Natural killer cell (primary cell): ENCODE results near the gene EYA4. TPM values are rescaled to one million over a fixed set of nuclear protein-coding genes. Genes with fewer than 3 reads are reported as not detected.

Experiments
- ATAC-seq, 3 donors: fragments of 150-1000 bp in 2 of 3; fragments of 200-7000 bp in 1 of 3; cut with Tn5 transposase; 1 replicate in 1 of 3; 2 replicates in 2 of 3; pipeline ENCODE4 v1.10.0; 2021; ENCODE audit warnings: mild to moderate bottlenecking in 2 of 3, moderate library complexity in 2 of 3
- DNase-seq, 2 donors: peaks; one replicate each; pipeline versions ENCODE4 v3.0.0 to v3.0.0-alpha.2; 2013 to 2021; ENCODE audit warnings: mixed read lengths in 1 of 2
- H3K27ac ChIP-seq: one replicate; pipeline ENCODE4 v1.5.1; 2013; ENCODE audit warnings: mild to moderate bottlenecking, low read length
- H3K27me3 ChIP-seq: one replicate; pipeline ENCODE4 v1.6.1; 2013; ENCODE audit warnings: low read length; ENCODE audit not compliant: control insufficient read depth, insufficient read depth
- H3K36me3 ChIP-seq: one replicate; pipeline ENCODE4 v1.6.1; 2013; ENCODE audit warnings: low read length; ENCODE audit not compliant: control insufficient read depth, insufficient read depth
- H3K4me1 ChIP-seq: one replicate; pipeline ENCODE4 v1.6.1; 2013; ENCODE audit warnings: low read length; ENCODE audit not compliant: control insufficient read depth, insufficient read depth
- H3K4me3 ChIP-seq: one replicate; pipeline ENCODE4 v1.5.1; 2013; ENCODE audit warnings: low read length
- H3K9me3 ChIP-seq: one replicate; pipeline ENCODE4 v1.6.1; 2013; ENCODE audit warnings: low read length; ENCODE audit not compliant: control insufficient read depth, insufficient read depth
- H3K27ac Mint-ChIP-seq, 2 donors: one replicate each; pipeline ENCODE4 v1.8.0; 2022; ENCODE audit warnings: mild to moderate bottlenecking in 2 of 2, mixed read lengths in 2 of 2, moderate library complexity in 1 of 2
- H3K27me3 Mint-ChIP-seq, 2 donors: one replicate each; pipeline ENCODE4 v1.8.0; 2022; ENCODE audit warnings: low read depth in 2 of 2, mixed read lengths in 2 of 2
- H3K36me3 Mint-ChIP-seq: one replicate; pipeline ENCODE4 v1.8.0; 2022; ENCODE audit warnings: mixed read lengths
- H3K4me1 Mint-ChIP-seq, 2 donors: one replicate each; pipeline ENCODE4 v1.8.0; 2022; ENCODE audit warnings: mixed read lengths in 2 of 2
- H3K4me3 Mint-ChIP-seq: one replicate; pipeline ENCODE4 v1.8.0; 2022; ENCODE audit warnings: mild to moderate bottlenecking, moderate library complexity, mixed read lengths
- H3K9me3 Mint-ChIP-seq, 2 donors: one replicate each; pipeline ENCODE4 v1.8.0; 2022; ENCODE audit warnings: mixed read lengths in 2 of 2
- CTCF ChIP-seq: fragments of 200-600 bp; IDR thresholded peaks from one replicate; pipeline ENCODE4 v1.8.0; 2022; ENCODE audit warnings: antibody characterized with exemption
- WGBS: methylation state at CpG from one replicate; pipeline ENCODE4 v1.1.7; 2013; ENCODE audit warnings: missing lambda C conversion rate; ENCODE audit not compliant: insufficient coverage; 5-methylcytosine and 5-hydroxymethylcytosine counted together
- intact Hi-C: fragments of 100-400 bp; cut with micrococcal nuclease; formaldehyde crosslinking; loops from one replicate; pipeline ENCODE4 v1.14.2; 2022
- total RNA-seq, 4 donors: library from RNA; stranded (reverse); fragments of 120-200 nt in 1 of 4; gene quantifications; one replicate each; pipeline versions ENCODE4 v1.2.3 to v1.2.4, GENCODE V29; 2013 to 2022

EYA4 gene
- total RNA-seq, 3 donors from 2014 or later (not counting 1 experiment from before 2014, with no cell fraction given), result not detected

- ATAC-seq (no peak), DNase-seq (no peak)
- intact Hi-C loops, result no loop called here
- WGBS, result no CpG with 5 or more reads among the region's 2 CpGs
- H3K9me3 ChIP-seq, result no peaks in the 10 kb centered on the region
- no peak overlapping the region for H3K4me3 ChIP-seq
- no peaks in the 10 kb centered on the region for H3K27me3 Mint-ChIP-seq
- no peak overlapping the region for H3K27ac ChIP-seq
- H3K9me3 Mint-ChIP-seq, result peaks cover 0 to 10% of the 10 kb centered on the region in 2 donors
- H3K4me1 Mint-ChIP-seq, result no peaks in the 10 kb centered on the region
- no peaks in the 10 kb centered on the region for H3K36me3 Mint-ChIP-seq
- no peak overlapping the region for H3K27ac Mint-ChIP-seq
- no peaks in the 10 kb centered on the region for H3K27me3 ChIP-seq
- H3K4me1 ChIP-seq, result no peaks in the 10 kb centered on the region
- H3K36me3 ChIP-seq, result no peaks in the 10 kb centered on the region
- TF ChIP-seq CTCF, result no peak
- H3K4me3 Mint-ChIP-seq, result no peak overlapping the region
Measured at GRCh38 chr6:133277228-133277899, 36.2 kb downstream of the EYA4 start.

- H3K4me1 Mint-ChIP-seq, result no peaks in the 10 kb centered on the region
- Histone ChIP-seq H3K27me3 (no peaks in the 10 kb centered on the region), H3K4me1 (no peaks in the 10 kb centered on the region), H3K36me3 (no peaks in the 10 kb centered on the region), H3K4me3 (no peak overlapping the region), H3K9me3 (no peaks in the 10 kb centered on the region), H3K27ac (no peak overlapping the region)
- no peak for ATAC-seq
- H3K9me3 Mint-ChIP-seq, result peaks cover 0 to 10% of the 10 kb centered on the region in 2 donors
- no peaks in the 10 kb centered on the region for H3K27me3 Mint-ChIP-seq
- WGBS, result 90% methylated on average over 1 of the region's 4 CpGs
- no peak for TF ChIP-seq CTCF
- no peak overlapping the region for H3K4me3 Mint-ChIP-seq
- H3K27ac Mint-ChIP-seq, result no peak overlapping the region
- no peaks in the 10 kb centered on the region for H3K36me3 Mint-ChIP-seq
- no peak for DNase-seq
- intact Hi-C loops, result no loop called here
Measured at GRCh38 chr6:133277900-133278545, 36.9 kb downstream of the EYA4 start.

- Mint-ChIP-seq H3K27ac (no peak overlapping the region), H3K36me3 (no peaks in the 10 kb centered on the region), H3K27me3 (no peaks in the 10 kb centered on the region), H3K9me3 (peaks cover 9 to 12% of the 10 kb centered on the region in 2 donors), H3K4me1 (no peaks in the 10 kb centered on the region), H3K4me3 (no peak overlapping the region)
- no peak overlapping the region for H3K4me3 ChIP-seq
- no peaks in the 10 kb centered on the region for H3K27me3 ChIP-seq
- no peaks in the 10 kb centered on the region for H3K4me1 ChIP-seq
- no peak for TF ChIP-seq CTCF
- intact Hi-C loops, result no loop called here
- no peak for DNase-seq
- H3K36me3 ChIP-seq, result no peaks in the 10 kb centered on the region
- no peak overlapping the region for H3K27ac ChIP-seq
- no peak for ATAC-seq
- H3K9me3 ChIP-seq, result no peaks in the 10 kb centered on the region
- WGBS, result no CpG with 5 or more reads among the region's 1 CpG
Measured at GRCh38 chr6:133286765-133287164, 45.6 kb downstream of the EYA4 start.
